HEK293 (cell line): ENCODE measurements around the gene HIPK4.

ENCODE experiments used
- ZNF416 ChIP-seq: fragments of 450-650 bp; formaldehyde crosslinking; IDR thresholded peaks from 2 replicates; pipeline ENCODE4 v1.5.1; 2016; ENCODE audit warnings: missing biosample characterization, missing genetic modification characterization
- TF ChIP-seq, protein P1 (sequence below): fragments of 450-650 bp; formaldehyde crosslinking; IDR thresholded peaks from 2 replicates; pipeline ENCODE4 v1.5.1; 2016; ENCODE audit warnings: missing biosample characterization, missing genetic modification characterization

DNA sequence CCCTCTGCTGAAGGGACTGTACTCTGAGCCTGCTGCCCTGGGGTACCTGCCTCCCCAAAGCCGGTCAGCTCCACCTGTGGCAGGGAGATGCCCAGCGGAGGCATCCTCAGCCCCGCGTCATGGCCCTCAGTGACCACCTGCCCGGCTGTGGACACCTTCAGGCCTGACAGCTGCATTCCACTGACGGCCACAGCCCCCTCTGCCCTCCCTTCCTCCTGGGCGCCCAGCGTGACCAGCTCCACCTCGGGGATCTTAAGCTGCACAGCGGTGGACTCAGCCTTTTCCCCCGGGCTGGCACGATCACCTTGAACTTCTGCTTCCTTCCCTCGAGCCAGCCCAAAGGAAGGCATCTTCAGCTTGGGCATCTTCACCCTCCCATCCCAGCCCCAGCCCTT lies 4.8 kb upstream of the HIPK4 start:
- TF ChIP-seq, protein P1, sequence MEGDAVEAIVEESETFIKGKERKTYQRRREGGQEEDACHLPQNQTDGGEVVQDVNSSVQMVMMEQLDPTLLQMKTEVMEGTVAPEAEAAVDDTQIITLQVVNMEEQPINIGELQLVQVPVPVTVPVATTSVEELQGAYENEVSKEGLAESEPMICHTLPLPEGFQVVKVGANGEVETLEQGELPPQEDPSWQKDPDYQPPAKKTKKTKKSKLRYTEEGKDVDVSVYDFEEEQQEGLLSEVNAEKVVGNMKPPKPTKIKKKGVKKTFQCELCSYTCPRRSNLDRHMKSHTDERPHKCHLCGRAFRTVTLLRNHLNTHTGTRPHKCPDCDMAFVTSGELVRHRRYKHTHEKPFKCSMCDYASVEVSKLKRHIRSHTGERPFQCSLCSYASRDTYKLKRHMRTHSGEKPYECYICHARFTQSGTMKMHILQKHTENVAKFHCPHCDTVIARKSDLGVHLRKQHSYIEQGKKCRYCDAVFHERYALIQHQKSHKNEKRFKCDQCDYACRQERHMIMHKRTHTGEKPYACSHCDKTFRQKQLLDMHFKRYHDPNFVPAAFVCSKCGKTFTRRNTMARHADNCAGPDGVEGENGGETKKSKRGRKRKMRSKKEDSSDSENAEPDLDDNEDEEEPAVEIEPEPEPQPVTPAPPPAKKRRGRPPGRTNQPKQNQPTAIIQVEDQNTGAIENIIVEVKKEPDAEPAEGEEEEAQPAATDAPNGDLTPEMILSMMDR: no peak
- TF ChIP-seq ZNF416 (tag by site-specific recombination): no peak
